HG03520 (cell line): ENCODE data around the gene DBN1.

ENCODE experiments used
- ATAC-seq: cut with Tn5 transposase; IDR thresholded peaks from one replicate; pipeline ENCODE4 v1.9.1; 2021; ENCODE audit warnings: mild to moderate bottlenecking, moderate library complexity; ENCODE audit not compliant: unreplicated experiment

The DBN1 gene

DNA sequence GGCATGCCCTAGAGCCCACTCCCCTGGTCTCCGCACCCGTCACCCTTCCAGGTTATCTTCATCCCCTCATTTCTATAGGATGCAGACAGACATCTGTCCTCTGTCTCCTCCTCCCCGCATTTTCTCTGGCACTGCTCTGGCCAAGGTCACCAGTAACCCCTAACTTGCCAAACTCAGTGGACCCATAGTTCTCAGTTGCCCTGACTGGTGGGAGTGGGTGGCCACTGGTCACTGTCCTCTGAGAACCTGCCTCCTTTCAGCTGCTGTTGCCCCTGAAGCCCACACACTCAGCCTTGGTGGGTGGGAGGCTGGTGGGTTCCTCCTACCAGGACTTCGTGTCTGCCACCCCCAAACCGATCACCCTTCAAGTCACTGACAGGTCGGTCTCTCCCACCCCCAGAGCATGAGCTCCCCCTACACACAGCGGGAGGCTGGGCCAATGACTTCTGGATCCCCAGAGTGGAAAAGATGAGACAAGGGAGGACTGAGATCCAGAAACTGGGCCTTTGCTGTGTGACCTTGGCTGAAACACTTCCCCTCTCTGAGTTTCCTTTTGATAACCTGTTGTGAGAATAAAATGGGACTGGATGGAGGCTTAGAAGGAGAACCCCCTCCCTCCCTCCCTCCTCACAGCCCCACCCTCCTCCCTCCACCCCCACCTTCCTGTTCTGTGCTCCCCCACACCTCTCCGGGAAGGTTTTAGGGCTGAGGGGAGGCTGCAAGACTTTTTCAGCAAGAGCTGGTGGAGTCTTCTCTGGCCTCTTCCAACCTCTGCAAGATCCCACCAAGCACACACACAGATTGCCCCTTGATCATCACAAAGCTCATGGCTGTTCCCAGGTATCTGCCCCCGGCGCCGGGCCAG is 2.4 kb upstream of the DBN1 start:
- no peak for ATAC-seq

DNA sequence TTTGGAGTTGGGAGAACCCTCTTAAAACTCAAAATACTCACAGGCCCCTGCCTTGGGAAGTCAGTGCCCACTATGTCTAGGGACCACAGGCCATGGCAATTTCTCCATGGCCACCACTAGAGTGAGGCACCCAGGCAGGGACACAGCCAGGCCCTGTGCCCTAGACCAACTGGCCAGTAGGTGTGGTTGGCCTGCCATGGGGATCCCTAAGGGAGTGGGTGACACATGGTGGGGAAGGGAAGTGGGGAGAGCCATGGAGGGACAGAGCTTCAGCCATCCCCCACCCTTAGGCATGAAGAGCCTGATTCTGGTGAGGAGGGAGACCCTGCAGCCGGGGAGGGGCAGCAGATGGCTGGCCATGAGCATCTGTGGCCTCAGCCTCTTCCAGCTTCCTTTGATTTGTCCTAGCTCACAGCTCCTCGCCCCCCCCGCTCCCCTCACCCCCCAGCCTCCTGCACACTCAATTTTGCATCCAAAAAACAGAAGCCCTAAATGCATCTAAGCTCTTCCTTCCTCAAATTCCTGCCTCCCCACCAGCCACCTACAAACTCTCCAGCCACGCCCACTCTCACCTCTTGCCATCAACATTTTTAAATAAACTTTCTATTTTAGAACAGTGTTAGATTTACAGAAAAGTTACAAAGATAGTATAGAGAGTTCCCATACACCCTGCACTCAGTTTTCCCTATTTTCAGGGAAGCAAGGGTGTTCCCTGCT is 1.6 kb upstream of the DBN1 start:
- ATAC-seq: no peak

DNA sequence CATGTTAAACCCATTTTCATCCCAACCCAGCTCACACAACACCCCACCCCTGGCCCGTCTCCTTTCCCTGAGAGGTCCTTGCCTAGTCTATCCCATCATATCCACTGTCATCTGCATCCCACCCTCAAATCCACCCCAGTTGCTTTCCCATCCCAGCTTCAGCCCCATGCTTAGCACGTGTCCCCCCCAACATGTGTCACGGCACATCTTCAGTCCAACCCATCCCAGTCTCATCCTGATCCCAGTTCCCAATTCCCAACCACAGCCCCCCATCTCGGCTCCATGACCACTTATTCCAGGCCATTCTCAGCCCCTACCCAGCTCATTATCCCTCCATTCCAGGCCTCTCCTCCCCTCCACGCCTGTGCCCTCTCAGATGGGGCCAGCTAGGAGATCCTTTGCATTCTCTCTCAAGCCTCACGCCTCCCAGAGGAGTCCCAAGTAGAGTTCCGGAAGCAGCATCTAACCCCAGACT is 605 bp upstream of the DBN1 start:
- ATAC-seq: no peak

- ATAC-seq: no peak
Observed at GRCh38 chr5:177472460-177473442, 683 bp downstream of the DBN1 start.

DNA sequence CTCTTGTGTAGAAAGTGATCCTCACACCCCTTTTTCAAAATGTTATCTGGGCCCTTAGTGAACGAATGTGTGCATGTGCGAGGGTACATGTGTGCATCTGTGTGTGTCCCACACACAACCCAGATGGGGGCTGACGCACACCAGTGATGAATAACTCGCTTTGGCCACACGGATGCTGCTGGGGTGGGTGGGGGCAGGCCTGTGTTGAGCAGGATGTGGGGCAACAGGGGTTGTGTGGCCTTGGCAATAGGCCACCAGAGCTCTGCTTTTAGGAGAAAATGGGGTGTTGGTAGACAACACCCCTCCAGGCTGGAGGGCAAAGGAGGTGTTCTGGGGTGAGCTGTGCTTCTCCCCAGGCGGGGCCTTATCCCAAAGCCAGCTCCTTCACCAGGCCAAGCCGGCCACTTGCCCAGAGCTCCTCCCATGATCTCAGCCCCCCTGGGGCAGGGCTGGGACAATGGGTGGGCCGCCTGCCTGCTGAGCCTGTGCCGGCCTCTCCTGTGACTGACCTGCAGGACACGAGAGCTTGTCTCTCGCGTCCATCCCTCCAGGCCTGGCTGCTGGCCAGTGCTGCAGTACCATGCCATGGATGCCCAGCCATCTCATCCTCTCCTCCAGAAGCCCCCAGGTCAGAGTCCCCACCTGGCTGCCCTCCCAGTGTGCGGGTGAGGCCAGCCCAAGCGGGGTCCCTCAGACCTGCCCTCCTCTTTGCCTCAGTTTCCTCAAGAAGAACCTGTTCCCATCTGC is 1.7 kb downstream of the DBN1 start:
- ATAC-seq: no peak

DNA sequence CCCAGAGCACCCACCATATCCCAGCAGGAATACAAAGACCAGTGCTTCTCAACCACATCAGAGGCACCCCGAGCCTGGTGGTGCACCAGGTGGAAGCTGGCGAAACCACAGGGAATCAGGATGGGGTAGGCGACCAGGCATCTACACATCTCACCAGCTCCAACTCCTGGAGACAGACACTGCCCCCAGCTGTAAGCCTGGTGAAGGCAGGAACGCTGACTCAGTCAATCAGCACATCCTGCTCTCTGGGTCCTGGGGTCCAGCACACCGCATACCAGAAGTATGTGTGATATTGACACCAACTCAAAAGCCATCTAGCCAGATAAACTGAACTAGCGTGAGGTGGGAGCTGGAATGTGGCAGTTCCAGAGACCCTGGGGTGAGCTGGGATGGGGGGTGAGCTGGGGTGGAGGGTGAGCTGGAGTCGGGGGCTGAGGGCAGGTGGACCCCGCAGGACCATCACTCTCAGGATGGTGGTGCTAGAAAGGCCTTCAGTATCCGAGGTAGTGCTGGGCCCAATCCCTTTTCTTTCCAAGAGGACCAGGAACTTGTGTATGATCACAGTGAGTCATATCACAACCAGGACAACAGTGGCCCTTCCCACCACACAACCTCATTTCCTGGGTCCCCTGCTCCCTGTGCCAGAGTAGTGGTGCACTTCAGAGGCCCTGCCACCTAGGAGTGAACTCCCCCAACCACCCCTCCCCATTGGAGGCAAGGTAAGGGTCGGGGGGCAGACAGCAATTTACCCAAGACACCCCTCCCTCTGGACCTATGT is 2.5 kb downstream of the DBN1 start:
- ATAC-seq: no peak

GRCh38 chr5:177469750-177470525 is 3.5 kb downstream of the DBN1 start:
- ATAC-seq: no peak

DNA sequence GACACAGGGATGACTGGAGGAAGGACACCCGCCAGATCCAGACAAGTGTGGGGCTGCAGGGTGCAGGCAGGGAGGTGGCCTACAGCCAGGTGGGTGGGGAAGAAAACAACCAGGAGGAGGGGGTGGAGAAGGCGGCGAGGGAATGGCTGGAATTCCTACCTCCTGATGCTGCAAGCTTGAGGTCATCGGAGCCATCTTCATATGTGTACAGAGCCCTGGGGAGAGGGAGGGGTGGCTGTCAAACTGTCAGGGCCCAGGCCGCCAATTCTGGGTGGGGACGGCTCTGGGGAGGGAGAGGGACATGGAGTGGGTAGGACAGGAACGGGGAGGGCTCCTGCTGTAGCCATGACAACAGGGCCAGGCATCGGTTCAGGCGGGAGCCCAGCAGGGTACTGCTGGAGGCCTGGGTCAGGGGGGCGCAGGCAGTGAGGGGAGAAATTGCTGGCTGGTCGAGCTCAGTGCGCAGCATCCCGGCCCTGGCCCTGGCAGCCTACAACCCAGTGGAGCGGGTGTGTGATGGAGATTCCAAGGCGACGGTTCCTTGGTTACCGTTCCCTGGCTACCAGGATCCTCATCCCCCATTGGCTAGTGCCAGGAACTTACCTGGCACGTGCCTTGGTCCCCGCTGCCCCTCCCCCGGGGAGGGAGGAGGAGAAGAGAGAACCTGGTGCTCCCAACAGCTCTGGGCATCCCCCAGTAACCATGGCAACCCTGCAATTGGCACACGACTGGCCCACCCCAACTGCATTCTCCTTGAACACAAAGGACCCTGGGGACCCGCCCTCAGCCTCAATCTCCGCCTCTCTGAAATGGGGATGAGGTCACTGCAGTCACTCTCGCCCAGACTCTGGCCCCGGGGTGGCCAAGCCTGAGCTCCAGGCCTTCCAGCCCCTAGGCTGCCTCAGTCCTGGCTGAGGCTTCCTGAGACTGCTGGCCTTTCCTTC is 4.5 kb downstream of the DBN1 start:
- no peak for ATAC-seq

DNA sequence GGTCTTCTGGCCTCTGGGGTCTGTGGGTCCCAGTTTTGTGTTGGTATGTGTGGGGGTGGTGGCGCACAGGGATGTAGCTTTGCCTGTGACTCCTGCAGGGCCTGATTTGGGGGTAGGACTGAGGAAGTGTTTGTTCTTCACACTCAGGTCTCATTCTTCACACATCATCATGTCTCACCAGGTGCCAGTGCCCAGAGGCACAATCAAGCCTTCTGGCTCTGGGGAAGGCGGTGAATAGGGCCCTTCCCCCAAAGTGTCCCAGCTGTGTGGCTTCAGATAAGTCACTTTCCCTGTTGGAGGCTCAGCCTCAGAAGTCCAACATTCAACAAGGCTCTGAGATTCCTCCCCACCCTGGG is 5.1 kb downstream of the DBN1 start:
- no peak for ATAC-seq

- ATAC-seq: no peak
Observed at GRCh38 chr5:177467436-177467835, 6.0 kb downstream of the DBN1 start.

DNA sequence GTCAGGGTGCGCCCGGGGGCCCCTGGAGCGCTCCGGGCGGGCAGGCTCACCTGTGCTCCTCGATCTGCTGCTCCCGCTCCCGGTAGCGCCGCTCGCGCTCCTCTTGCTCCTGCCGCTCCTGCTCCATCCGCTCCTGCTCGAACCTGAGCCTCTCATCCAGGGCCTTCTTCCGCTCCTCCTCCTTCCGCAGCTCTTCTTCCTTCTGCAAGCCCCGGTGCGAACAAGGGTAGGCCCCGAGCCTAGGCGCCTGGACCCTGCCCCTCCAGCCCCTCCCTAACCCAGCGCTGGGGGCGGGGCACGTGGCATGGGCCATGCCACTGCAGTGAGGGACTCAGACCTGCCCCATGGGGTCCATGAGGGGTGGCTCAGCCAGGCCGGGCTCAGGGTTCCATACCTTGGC is 6.6 kb downstream of the DBN1 start:
- ATAC-seq: no peak

DNA sequence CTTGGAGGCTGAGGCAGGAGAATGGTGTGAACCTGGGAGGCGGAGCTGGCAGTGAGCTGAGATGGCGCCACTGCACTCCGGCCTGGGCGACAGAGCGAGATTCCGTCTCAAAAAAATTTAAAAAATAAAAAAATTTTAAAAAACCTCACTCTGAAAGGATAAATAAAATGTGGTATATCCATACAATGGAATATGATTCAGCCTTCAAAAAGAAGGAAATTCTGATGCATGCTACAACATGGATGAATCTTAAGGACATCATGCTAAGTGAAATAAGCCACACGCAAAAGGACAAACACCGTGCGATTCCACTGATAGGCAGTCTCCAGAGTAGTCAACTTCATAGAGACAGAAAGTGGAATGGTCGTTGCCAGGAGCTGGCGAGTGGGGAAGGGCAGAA is 8.4 kb downstream of the DBN1 start:
- ATAC-seq: no peak

DNA sequence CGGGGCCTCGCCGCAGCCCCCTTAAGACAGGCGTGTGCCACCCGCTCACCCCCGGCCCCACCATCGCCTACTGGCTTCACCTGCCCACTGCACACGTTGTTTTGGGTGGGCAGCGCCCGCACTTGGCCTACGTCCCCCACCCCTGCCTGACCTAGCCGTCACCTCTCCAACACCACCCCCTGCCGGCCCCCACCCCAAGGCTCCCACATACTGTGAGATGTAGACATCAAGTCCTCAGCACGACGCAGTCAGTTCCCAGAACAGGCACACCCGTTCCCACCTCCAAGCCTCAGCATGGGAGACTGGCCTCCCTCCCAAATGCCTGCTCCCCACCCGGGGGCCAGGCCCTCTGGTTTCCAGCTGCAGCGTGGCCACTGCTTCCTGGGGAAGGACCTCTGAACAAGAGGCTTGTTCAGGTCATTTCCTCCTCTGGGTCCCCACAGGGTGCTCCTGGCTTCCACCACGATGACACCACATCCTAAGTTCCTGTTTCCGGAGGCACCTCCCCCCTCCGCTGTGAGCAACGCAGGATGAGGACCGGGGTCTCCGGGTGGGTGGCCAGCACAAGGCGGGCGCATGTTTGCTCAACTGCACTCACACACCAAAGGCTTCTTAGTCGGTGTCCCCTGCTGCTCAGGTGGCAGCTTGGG is 11.3 kb downstream of the DBN1 start:
- ATAC-seq: no peak

DNA sequence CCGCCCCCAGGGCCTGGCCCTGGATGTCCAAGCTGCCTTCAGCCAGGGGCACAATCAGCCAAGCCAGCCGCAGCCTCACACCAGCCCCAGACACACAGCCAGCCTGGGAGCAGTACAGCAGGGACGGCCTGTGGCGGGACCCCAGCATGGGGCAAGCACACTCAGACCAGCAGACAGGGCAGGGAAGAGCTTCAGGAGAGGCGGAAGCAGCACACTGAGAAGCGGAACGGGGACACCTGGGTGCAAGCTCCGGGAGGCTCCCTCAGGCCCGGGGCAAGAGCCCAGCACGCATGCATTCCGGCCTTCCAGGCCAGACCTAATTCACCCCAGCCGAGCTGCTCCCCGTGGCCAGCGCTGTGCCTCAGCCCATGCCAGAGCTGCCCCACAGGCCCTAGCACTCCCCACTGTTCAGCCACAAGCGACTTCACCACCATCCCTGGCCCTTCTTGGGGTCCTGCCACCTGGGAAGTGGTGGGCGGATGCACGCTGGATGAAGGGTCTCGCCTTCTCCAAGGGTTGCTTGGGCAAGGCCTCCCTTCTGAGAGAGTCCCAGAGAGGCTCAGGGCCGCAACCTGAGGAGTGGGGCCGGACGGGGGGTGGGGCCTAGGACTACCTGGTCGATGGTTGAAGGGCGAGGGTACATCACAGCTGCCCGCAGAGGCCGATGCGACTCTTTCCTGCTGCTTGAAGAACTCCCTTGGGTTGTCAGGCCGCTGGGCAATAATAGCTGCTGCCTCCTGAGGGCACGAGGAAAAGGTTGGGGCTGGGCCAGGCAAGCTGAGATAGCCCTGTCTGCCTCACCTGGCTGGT is 13.4 kb downstream of the DBN1 start:
- no peak for ATAC-seq

DNA sequence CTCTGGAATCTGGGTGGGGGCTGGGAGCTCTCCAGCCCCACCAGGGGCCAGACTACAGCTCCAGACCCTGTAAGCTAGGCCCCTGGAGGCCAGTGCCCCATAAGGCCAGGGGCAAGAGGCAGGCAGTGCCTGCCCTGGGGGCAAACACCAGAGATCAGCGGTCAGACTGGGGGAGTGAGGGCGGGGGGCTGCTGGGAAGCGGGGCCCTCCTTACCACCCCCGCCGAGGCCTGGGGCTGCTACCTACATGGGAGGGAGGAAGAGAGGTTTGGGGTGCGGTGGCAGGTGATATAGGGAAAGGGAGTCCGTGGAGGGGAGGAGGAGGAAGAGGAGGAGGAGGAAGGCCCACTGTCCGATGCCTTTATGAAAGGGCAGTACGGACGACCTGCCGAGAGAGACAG is 14.1 kb downstream of the DBN1 start:
- no peak for ATAC-seq

DNA sequence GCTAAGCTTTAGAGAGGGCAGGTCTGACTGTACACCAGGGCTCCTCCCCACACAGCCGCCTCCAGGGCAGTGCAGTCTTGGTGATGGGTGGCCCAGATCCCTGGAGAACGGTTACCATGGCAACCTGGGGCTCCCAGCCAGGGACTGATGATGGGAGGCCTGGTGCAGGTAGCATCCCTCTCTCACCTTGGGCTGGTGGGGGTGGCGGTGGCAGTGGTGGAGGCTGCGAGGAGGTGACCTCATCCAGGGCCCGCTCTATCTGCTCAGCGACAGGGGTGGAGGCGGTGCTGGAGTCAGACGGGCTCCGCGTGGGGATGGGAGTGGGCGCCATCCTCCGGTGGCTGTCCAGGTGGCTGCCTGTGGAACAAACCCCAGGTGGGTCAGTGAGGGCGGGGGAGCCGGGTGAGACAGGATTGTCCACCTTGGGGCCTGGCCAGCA is 14.5 kb downstream of the DBN1 start:
- no peak for ATAC-seq
